Mesendoderm (in vitro differentiated cells): ENCODE data around the gene DRAXIN.
A peak's percentile ranks its signal among the peaks of the same experiment; 100 is the strongest.

Source experiments
- DNase-seq: peaks from one replicate; pipeline ENCODE4 v3.0.0; 2013
- H2AK5ac ChIP-seq: 2 replicates; pipeline ENCODE4 v1.6.1; 2013; ENCODE audit warnings: low read length, inconsistent platforms
- H2BK120ac ChIP-seq: 2 replicates; pipeline ENCODE4 v1.6.1; 2013; ENCODE audit warnings: low read depth, mild to moderate bottlenecking, low read length, moderate library complexity, mixed read lengths
- H2BK15ac ChIP-seq: replicated peaks from 2 replicates; pipeline ENCODE4 v1.6.1; 2013; ENCODE audit warnings: low read depth, mild to moderate bottlenecking, moderate library complexity
- H2BK5ac ChIP-seq: 2 replicates; pipeline ENCODE4 v1.6.1; 2013; ENCODE audit warnings: low read length, inconsistent platforms
- H3K18ac ChIP-seq: 2 replicates; pipeline ENCODE4 v1.6.1; 2013; ENCODE audit warnings: mild to moderate bottlenecking, low read length, mixed read lengths
- H3K23ac ChIP-seq: one replicate; pipeline ENCODE4 v1.6.1; 2013; ENCODE audit warnings: low read length
- H3K27ac ChIP-seq: 2 replicates; pipeline ENCODE4 v1.5.1; 2013; ENCODE audit warnings: low read depth, mild to moderate bottlenecking, inconsistent platforms, low read length, moderate library complexity
- H3K27me3 ChIP-seq: 2 replicates; pipeline ENCODE4 v1.6.1; 2013; ENCODE audit warnings: low read length, control low read depth, mild to moderate bottlenecking, inconsistent platforms; ENCODE audit not compliant: insufficient read depth, poor library complexity
- H3K36me3 ChIP-seq: 2 replicates; pipeline ENCODE4 v1.6.1; 2013; ENCODE audit warnings: low read length, inconsistent platforms; ENCODE audit not compliant: control insufficient read depth, insufficient read depth
- H3K4ac ChIP-seq: one replicate; pipeline ENCODE4 v1.6.1; 2013; ENCODE audit warnings: low read depth, mild to moderate bottlenecking, low read length, moderate library complexity
- H3K4me1 ChIP-seq: 2 replicates; pipeline ENCODE4 v1.6.1; 2013; ENCODE audit warnings: low read depth, low read length, inconsistent platforms; ENCODE audit not compliant: control insufficient read depth
- H3K4me2 ChIP-seq: 2 replicates; pipeline ENCODE4 v1.6.1; 2013; ENCODE audit warnings: low read length
- H3K4me3 ChIP-seq: 2 replicates; pipeline ENCODE4 v1.5.1; 2013; ENCODE audit warnings: mild to moderate bottlenecking, low read length
- H3K56ac ChIP-seq: one replicate; pipeline ENCODE4 v1.6.1; 2013; ENCODE audit warnings: low read length
- H3K79me1 ChIP-seq: 2 replicates; pipeline ENCODE4 v1.6.1; 2013; ENCODE audit warnings: low read length, inconsistent platforms
- H3K79me2 ChIP-seq: 2 replicates; pipeline ENCODE4 v1.6.1; 2013; ENCODE audit warnings: mild to moderate bottlenecking, low read length; ENCODE audit not compliant: control insufficient read depth, insufficient read depth
- H3K9ac ChIP-seq: 2 replicates; pipeline ENCODE4 v1.6.1; 2013; ENCODE audit warnings: low read length, inconsistent platforms
- H4K5ac ChIP-seq: one replicate; pipeline ENCODE4 v1.6.1; 2013; ENCODE audit warnings: low read length
- H4K8ac ChIP-seq: one replicate; pipeline ENCODE4 v1.6.1; 2013; ENCODE audit warnings: low read depth, mild to moderate bottlenecking, control low read depth, low read length, moderate library complexity
- WGBS: extraction: QIAGEN DNeasy Blood & Tissue Kit; methylation state at CpG from one replicate; pipeline ENCODE4 v1.1.7; 2013; ENCODE audit warnings: low lambda C conversion rate, missing lambda C conversion rate; ENCODE audit not compliant: insufficient coverage; ENCODE audit errors: extremely low coverage; 5-methylcytosine and 5-hydroxymethylcytosine counted together

The DRAXIN gene

GRCh38 chr1:11700601-11701467, 9.3 kb downstream of the DRAXIN start:
- Histone ChIP-seq H3K4me1 (peaks cover 6% of the 10 kb centered on the region), H4K8ac (no peak overlapping the region), H3K9ac (peak overlapping the region; percentile 10), H3K79me1 (peaks cover 5% of the 10 kb centered on the region), H3K27ac (no peak overlapping the region), H2AK5ac (no peak overlapping the region), H2BK120ac (no peak overlapping the region), H3K4ac (no peak overlapping the region), H3K4me2 (no peak overlapping the region), H3K18ac (no peak overlapping the region), H3K36me3 (no peaks in the 10 kb centered on the region), H2BK15ac (no peak overlapping the region), H4K5ac (no peak overlapping the region), H3K56ac (peak overlapping the region; percentile 30), H3K4me3 (no peak overlapping the region), H2BK5ac (no peak overlapping the region), H3K27me3 (no peaks in the 10 kb centered on the region), H3K23ac (no peak overlapping the region), H3K79me2 (no peaks in the 10 kb centered on the region)
- no CpG with 5 or more reads among the region's 34 CpGs for WGBS
- DNase-seq = no peak

- no peak overlapping the region for H4K8ac ChIP-seq
- no peak overlapping the region for H3K18ac ChIP-seq
- no peak overlapping the region for H3K9ac ChIP-seq
- no peak overlapping the region for H3K4me2 ChIP-seq
- H3K79me2 ChIP-seq = no peaks in the 10 kb centered on the region
- no peak for DNase-seq
- no peak overlapping the region for H2AK5ac ChIP-seq
- H3K36me3 ChIP-seq = no peaks in the 10 kb centered on the region
- no peak overlapping the region for H3K4ac ChIP-seq
- no peak overlapping the region for H2BK5ac ChIP-seq
- no peak overlapping the region for H2BK15ac ChIP-seq
- no peak overlapping the region for H3K56ac ChIP-seq
- peaks cover 6% of the 10 kb centered on the region for H3K4me1 ChIP-seq
- H2BK120ac ChIP-seq = no peak overlapping the region
- no peak overlapping the region for H3K23ac ChIP-seq
- no peak overlapping the region for H4K5ac ChIP-seq
- no peaks in the 10 kb centered on the region for H3K27me3 ChIP-seq
- no peak overlapping the region for H3K4me3 ChIP-seq
- no peak overlapping the region for H3K27ac ChIP-seq
- no CpG with 5 or more reads among the region's 15 CpGs for WGBS
- peaks cover 5% of the 10 kb centered on the region for H3K79me1 ChIP-seq
These were observed 10.0 kb downstream of the DRAXIN start for GRCh38 chr1:11701551-11701961.

- Histone ChIP-seq H4K8ac (no peak overlapping the region), H3K4me1 (peaks cover 6% of the 10 kb centered on the region), H3K4me2 (no peak overlapping the region), H2BK15ac (no peak overlapping the region), H2BK120ac (no peak overlapping the region), H4K5ac (no peak overlapping the region), H3K18ac (no peak overlapping the region), H3K9ac (no peak overlapping the region), H3K36me3 (no peaks in the 10 kb centered on the region), H3K23ac (peak overlapping the region; percentile 20), H3K4ac (no peak overlapping the region), H3K4me3 (no peak overlapping the region), H3K27ac (no peak overlapping the region), H3K27me3 (no peaks in the 10 kb centered on the region), H2BK5ac (no peak overlapping the region), H2AK5ac (no peak overlapping the region), H3K56ac (no peak overlapping the region), H3K79me2 (no peaks in the 10 kb centered on the region), H3K79me1 (peaks cover 5% of the 10 kb centered on the region)
- DNase-seq = no peak
- 100% methylated on average over 7 of the region's 15 CpGs for WGBS
These were observed 10.7 kb downstream of the DRAXIN start for GRCh38 chr1:11701981-11702803.

- Histone ChIP-seq H3K27me3 (no peaks in the 10 kb centered on the region), H3K27ac (no peak overlapping the region), H2BK15ac (no peak overlapping the region), H3K4me1 (peaks cover 11% of the 10 kb centered on the region), H2BK120ac (no peak overlapping the region), H2AK5ac (no peak overlapping the region), H3K79me2 (no peaks in the 10 kb centered on the region), H3K23ac (no peak overlapping the region), H3K18ac (no peak overlapping the region), H4K5ac (no peak overlapping the region), H3K4me2 (no peak overlapping the region), H4K8ac (no peak overlapping the region), H2BK5ac (no peak overlapping the region), H3K4me3 (no peak overlapping the region), H3K36me3 (no peaks in the 10 kb centered on the region), H3K56ac (peak overlapping the region; percentile 37), H3K4ac (no peak overlapping the region), H3K9ac (no peak overlapping the region), H3K79me1 (peaks cover 5% of the 10 kb centered on the region)
- DNase-seq = no peak
- no CpG with 5 or more reads among the region's 8 CpGs for WGBS
These were observed 12.1 kb downstream of the DRAXIN start for GRCh38 chr1:11703357-11704193.

- Histone ChIP-seq H3K18ac (no peak overlapping the region), H3K23ac (no peak overlapping the region), H3K4me2 (no peak overlapping the region), H3K27ac (no peak overlapping the region), H3K4me3 (no peak overlapping the region), H3K4me1 (peaks cover 11% of the 10 kb centered on the region), H3K56ac (peak overlapping the region; percentile 37), H2BK120ac (no peak overlapping the region), H3K79me2 (no peaks in the 10 kb centered on the region), H3K36me3 (no peaks in the 10 kb centered on the region), H3K9ac (peak overlapping the region; percentile 15), H4K5ac (no peak overlapping the region), H2BK15ac (no peak overlapping the region), H3K79me1 (peaks cover 5% of the 10 kb centered on the region), H2AK5ac (no peak overlapping the region), H4K8ac (no peak overlapping the region), H3K4ac (no peak overlapping the region), H3K27me3 (no peaks in the 10 kb centered on the region), H2BK5ac (no peak overlapping the region)
- no peak for DNase-seq
- WGBS = no CpG with 5 or more reads among the region's 11 CpGs
These were observed 12.7 kb downstream of the DRAXIN start for GRCh38 chr1:11704194-11704529.
